Body of pancreas (tissue), 4 donors: Measurements from ENCODE around the gene GPATCH1. TPM values are rescaled to one million over a fixed set of nuclear protein-coding genes. Genes with fewer than 3 reads are reported as not detected.

Experiments
- ATAC-seq: fragments of 150-250 bp; one replicate; pipeline ENCODE4 v1.9.1; 2016
- DNase-seq, 4 donors: peaks; one replicate each; pipeline ENCODE4 v3.0.0-alpha.2; 2019
- H3K27ac ChIP-seq, 4 donors: fragments of 200-600 bp; sonication (generic); 1 replicate in 3 of 4; 2 replicates in 1 of 4; pipeline versions ENCODE4 v1.5.1 to v1.6.1; 2016 to 2019; ENCODE audit warnings: mild to moderate bottlenecking in 1 of 4, mixed read lengths in 1 of 4, moderate library complexity in 1 of 4
- H3K27me3 ChIP-seq, 2 donors: fragments of 200-600 bp; sonication (generic); one replicate each; pipeline ENCODE4 v1.6.0; 2016; ENCODE audit warnings: mild to moderate bottlenecking in 1 of 2
- H3K36me3 ChIP-seq, 2 donors: fragments of 200-600 bp; sonication (generic); replicated peaks in 1 of 2; 2 replicates each; pipeline ENCODE4 v1.5.1; 2016; ENCODE audit warnings: low read depth in 2 of 2; ENCODE audit not compliant: insufficient read depth in 1 of 2
- H3K4me1 ChIP-seq: fragments of 200-600 bp; sonication (generic); one replicate; pipeline ENCODE4 v1.6.0; 2016
- H3K4me3 ChIP-seq, 2 donors: fragments of 200-600 bp; sonication (generic); 1 replicate in 1 of 2; 2 replicates in 1 of 2; pipeline ENCODE4 v1.5.1; 2016 to 2019
- H3K9me3 ChIP-seq, 3 donors: fragments of 200-600 bp; sonication (generic); 1 replicate in 2 of 3; 2 replicates in 1 of 3; pipeline ENCODE4 v1.5.1; 2016
- POLR2A ChIP-seq, 3 donors: fragments of 450-650 bp; IDR thresholded peaks; one replicate each; pipeline ENCODE4 v1.6.1; 2016; ENCODE audit warnings: antibody characterized with exemption in 3 of 3, mild to moderate bottlenecking in 2 of 3
- WGBS, 2 donors: methylation state at CpG; one replicate each; pipeline ENCODE4 v1.1.5; 2017; 5-methylcytosine and 5-hydroxymethylcytosine counted together
- intact Hi-C: fragments of 100-400 bp; cut with DNase I; formaldehyde crosslinking; loops from one replicate; pipeline ENCODE4 v1.15.1; 2023
- total RNA-seq, 2 donors: library from RNA; depleted of rRNA; stranded (reverse); fragments of >200 nt; gene quantifications; one replicate each; pipeline ENCODE4 v1.1.0, GENCODE V29; 2016
- TF ChIP-seq, protein P1 (sequence below), 7 experiments: fragments of 450-650 bp in 4 of 7; fragments of 200-600 bp in 3 of 7; sonication (generic) in 3 of 7; IDR thresholded peaks; one replicate each; pipeline ENCODE4 v1.5.1; 2016 to 2019; ENCODE audit warnings: antibody characterized with exemption in 7 of 7

The GPATCH1 gene
- total RNA-seq, 2 donors from 2014 or later = 6.6 to 7.0 TPM

DNA sequence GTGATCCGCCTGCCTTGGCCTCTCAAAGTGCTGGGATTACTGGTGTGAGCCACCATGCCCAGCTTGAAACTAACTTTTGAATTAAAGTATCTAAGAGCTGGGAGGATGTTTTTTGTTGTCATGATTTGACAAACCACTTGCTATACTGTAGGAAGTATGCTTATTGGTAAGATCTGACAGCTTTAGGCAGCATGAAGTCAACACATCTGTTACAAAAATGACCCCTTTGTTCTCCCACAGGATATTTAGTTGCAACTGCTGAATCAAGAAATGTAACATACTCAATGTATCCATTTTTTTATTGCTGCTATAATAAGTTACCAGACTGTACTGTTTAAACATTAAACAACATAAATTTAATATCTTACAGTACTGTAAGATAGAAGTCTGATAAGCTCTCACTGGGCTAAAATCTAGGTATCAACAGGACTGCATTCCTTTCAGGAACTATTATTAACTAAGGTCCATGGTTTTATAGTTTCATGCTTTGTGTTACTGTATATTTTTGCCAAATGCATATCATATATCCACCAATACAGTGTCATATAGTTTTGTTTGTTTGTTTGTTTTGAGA, 90.3 kb downstream of the GPATCH1 start:
- WGBS, 2 donors = 100% methylated on average over 1 of the region's 1 CpG
- TF ChIP-seq POLR2A (IDR thresholded peaks at IDR 0.05) = no peak
- TF ChIP-seq, protein P1, sequence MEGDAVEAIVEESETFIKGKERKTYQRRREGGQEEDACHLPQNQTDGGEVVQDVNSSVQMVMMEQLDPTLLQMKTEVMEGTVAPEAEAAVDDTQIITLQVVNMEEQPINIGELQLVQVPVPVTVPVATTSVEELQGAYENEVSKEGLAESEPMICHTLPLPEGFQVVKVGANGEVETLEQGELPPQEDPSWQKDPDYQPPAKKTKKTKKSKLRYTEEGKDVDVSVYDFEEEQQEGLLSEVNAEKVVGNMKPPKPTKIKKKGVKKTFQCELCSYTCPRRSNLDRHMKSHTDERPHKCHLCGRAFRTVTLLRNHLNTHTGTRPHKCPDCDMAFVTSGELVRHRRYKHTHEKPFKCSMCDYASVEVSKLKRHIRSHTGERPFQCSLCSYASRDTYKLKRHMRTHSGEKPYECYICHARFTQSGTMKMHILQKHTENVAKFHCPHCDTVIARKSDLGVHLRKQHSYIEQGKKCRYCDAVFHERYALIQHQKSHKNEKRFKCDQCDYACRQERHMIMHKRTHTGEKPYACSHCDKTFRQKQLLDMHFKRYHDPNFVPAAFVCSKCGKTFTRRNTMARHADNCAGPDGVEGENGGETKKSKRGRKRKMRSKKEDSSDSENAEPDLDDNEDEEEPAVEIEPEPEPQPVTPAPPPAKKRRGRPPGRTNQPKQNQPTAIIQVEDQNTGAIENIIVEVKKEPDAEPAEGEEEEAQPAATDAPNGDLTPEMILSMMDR (IDR thresholded peaks at IDR 0.05) = no peak
- Histone ChIP-seq H3K4me1 (peaks cover 13% of the 10 kb centered on the region), H3K9me3 (no peaks in the 10 kb centered on the region), H3K27ac (no peak overlapping the region), H3K36me3 (no peaks in the 10 kb centered on the region), H3K27me3 (no peaks in the 10 kb centered on the region), H3K4me3 (no peak overlapping the region)
- no peak for ATAC-seq
- DNase-seq = no peak
- intact Hi-C loops = no loop called here

DNA sequence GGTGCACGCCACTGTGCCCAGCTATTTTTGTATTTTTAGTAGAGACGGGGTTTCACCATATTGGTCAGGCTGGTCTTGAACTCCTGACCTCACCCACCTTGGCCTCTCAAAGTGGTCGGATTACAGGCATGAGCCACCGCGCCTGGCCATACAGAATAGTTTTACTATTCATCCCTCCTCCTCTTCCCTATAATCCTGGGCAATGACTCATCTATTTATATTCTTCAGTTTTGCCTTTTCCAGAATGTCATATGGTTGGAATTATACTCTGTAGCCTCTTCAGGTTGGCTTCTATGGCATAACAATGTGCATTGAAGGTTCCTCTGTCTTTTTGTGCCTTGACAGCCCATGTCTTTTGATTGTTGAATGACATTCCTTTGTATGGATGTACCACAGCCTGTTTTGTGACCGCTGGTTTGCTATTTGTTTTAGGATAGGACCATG, 91.0 kb downstream of the GPATCH1 start:
- Histone ChIP-seq H3K36me3 (no peaks in the 10 kb centered on the region), H3K4me1 (peaks cover 13% of the 10 kb centered on the region), H3K9me3 (no peaks in the 10 kb centered on the region), H3K4me3 (no peak overlapping the region), H3K27me3 (no peaks in the 10 kb centered on the region), H3K27ac (no peak overlapping the region)
- TF ChIP-seq, protein P1 (IDR thresholded peaks at IDR 0.05) = no peak
- TF ChIP-seq POLR2A (IDR thresholded peaks at IDR 0.05) = no peak
- WGBS, 2 donors = 90 to 93% methylated on average over 6 of the region's 6 CpGs
- intact Hi-C loops = no loop called here
- DNase-seq (no peak), ATAC-seq (no peak)

DNA sequence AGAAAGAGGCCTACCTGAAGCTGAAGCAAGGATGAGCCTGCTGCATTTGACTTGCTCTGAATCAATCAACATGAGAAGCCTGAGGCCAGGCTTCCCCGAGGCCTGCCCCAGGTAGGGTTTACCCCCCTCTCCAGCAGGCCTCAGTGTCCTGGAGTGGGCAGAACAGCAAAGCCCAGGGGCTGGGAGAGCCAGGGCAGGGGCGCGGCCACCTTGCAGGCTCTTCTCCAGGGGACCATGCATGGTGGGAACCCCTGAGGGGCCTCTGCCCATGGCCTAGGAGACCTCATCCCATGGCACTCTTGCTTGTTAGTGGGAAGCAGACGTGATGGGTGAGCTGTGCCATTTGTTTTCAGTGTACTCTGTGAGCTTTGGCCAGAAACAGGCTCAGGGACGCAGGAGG, 93.2 kb downstream of the GPATCH1 start:
- TF ChIP-seq, protein P1 (IDR thresholded peaks at IDR 0.05) = no peak
- TF ChIP-seq POLR2A (IDR thresholded peaks at IDR 0.05) = no peak
- 92 to 100% methylated on average over 1 to 5 of the region's 5 CpGs for WGBS, 2 donors
- Histone ChIP-seq H3K27ac (no peak overlapping the region), H3K4me3 (no peak overlapping the region), H3K4me1 (peaks cover 25% of the 10 kb centered on the region), H3K9me3 (no peaks in the 10 kb centered on the region), H3K27me3 (no peaks in the 10 kb centered on the region), H3K36me3 (no peaks in the 10 kb centered on the region)
- no peak for ATAC-seq
- intact Hi-C loops = no loop called here
- DNase-seq = no peak

DNA sequence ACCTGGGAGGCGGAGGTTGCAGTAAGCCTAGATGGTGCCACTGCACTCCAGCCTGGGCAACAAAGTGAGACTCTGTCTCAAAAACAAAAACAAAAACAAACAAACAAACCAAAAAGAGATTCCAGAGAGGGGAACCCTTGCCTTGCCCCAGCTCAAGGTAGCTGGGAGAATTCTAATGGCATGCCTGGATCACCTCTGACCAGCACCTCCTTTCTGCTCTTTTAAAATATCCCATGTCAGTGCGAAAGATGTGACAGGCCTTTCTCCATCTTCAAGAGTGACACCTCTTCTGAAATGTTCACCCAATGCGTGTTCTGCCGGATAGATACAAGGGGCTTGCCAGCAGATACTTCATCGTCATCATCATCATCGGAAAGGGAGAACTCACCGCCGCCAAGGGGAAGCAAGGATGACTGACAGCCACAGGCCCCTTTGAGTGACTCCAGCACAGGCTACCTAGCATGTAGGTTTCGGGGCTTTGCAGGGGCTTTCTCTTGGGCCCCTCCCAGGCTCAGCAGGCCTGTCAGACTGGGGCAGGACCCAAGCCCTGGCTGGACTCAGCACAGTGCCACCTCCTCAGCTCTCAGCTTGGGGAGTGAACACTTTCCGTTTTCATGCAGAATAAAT, 94.3 kb downstream of the GPATCH1 start:
- no peak for DNase-seq
- no peak overlapping the region for H3K4me3 ChIP-seq
- WGBS, 2 donors = 87 to 92% methylated on average over 7 to 10 of the region's 10 CpGs

More for the DNA sequence above, 94.3 kb downstream of the GPATCH1 start:
- H3K9me3 ChIP-seq = no peaks in the 10 kb centered on the region
- ATAC-seq = no peak
- TF ChIP-seq, protein P1 (IDR thresholded peaks at IDR 0.05) = no peak
- no peak for TF ChIP-seq POLR2A (IDR thresholded peaks at IDR 0.05)
- peaks cover 25% of the 10 kb centered on the region for H3K4me1 ChIP-seq
- intact Hi-C loops = no loop called here
- H3K27ac ChIP-seq = no peak overlapping the region
- no peaks in the 10 kb centered on the region for H3K36me3 ChIP-seq
- no peaks in the 10 kb centered on the region for H3K27me3 ChIP-seq
